HG03108 (cell line): ENCODE measurements around the gene PPP2CA.
"Not testable (repeated sequence)": the region's sequence is repeated elsewhere in the genome, so short reads cannot be mapped to it uniquely, and the experiment has no call there.

Experiments used
- ATAC-seq: cut with Tn5 transposase; IDR thresholded peaks from one replicate; pipeline ENCODE4 v1.9.1; 2021; ENCODE audit warnings: moderate library complexity; ENCODE audit not compliant: unreplicated experiment

Gene PPP2CA

GRCh38 chr5:134225780-134226440, at the start of gene PPP2CA:
Gene PPP2CA, minus strand, starts transcription at chr5:134226073. Its CDS starts 212 bp downstream, at chr5:134225861.
- ATAC-seq = peak; percentile 82

GRCh38 chr5:134273642-134274395, 47.9 kb upstream of the PPP2CA start:
- no peak for ATAC-seq

DNA sequence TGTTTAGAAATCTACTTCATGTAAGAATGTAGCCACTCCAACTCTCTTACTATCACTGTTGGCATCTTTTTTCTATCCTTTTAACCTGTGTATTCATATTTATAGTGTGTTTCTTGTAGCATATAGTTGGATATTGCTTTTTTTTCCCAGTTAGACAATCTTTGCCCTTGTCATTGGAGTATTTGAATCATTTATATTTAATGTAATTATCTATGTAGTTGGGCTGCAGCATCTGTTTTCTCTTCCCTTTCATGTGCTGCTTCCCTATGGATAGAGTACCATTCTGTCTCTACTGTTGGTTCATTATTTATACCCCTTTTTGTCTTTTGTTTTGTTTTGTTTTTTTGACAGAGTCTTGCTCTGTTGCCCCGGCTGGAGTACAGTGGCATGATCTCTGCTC, 45.2 kb upstream of the PPP2CA start:
- no peak for ATAC-seq

DNA sequence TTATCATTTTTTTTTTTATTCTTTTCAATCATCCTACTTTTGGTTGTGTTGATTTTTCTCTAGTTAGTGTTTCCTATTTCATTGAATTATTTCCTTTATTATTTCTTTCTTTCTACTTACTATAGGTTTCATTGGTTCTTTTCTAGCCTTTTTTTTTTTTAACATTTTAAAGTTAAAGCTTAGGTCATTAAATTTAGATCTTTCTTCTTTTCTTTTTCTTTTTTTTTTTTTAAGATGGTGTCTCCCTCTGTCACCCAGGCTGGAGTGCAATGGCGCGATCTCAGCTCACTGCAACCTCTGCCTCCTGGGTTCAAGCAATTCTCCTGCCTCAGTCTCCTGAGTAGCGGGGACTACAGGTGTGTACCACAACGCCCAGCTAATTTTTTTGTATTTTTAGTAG, 43.0 kb upstream of the PPP2CA start:
- no peak for ATAC-seq

DNA sequence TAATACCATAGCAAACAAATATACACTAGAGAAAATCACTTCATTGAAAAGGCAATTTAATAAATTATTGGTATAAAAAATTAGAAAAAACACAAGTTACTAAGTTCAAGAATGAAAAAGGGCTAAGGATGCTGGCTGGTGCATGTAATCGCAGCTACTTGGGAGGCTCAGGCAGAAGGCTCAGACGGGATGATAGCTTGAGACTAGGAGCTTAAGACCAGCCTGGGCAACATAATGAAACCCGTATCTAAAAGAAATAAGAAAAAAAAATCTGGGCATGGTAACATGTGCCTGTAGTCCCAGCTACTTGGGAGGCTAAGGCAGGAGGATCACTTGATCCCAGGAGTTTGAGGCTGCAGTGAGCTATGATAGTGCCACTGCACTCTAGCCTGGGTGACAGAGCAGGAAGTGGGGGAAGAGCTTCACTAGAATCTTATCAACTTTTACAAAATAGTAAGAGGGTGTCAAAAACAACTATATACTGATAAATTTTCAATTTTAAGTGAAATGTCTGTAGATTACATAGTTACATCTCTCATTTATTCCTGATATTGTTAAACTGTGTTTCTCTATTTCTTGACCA, 42.2 kb upstream of the PPP2CA start:
- ATAC-seq = no peak

DNA sequence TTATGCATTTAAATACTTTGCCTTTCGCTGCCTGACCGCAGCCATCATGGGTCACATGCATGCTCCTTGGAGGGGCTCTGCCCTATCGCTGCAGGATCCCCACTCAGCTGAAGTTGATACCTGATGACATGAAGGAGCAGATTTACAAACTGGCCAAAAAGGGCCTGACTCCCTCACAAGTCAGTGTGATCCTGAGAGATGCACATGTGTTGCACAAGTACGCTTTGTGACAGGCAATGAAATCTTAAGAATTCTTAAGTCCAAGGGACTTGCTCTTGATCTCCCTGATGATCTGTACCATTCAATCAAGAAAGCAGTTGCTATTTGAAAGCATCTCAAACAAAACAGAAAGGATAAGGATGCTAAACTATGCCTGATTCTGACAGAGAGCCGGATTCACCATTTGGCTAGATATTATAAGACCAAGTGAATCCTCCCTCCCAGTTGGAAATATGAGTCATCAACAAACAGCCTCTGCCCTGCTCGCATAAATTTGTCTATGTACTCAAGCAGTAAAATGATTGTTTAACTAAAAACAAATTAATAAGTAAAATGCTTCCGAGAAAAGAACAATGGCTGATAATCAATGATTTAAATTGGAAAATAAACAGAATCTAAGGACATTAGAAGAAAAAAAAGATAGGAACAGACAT, 41.6 kb upstream of the PPP2CA start:
- ATAC-seq = no peak

DNA sequence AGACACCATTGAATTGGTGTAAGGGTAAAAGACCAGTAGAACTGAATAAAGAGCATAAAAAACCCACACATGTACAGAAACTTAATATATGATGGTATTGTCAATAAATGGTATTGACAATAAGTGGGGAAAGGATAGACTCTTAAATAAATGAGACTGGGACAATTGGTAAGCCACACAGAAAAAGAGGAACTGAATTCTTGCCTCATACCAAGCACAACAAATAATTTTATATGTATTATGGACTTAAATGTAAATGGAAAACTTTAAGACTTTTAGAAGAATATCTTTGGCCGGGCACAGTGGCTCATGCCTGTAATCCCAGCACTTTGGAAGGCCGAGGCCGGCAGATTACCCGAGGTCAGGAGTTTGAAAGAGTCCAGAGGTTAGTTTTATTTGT, 37.9 kb upstream of the PPP2CA start:
- no peak for ATAC-seq

DNA sequence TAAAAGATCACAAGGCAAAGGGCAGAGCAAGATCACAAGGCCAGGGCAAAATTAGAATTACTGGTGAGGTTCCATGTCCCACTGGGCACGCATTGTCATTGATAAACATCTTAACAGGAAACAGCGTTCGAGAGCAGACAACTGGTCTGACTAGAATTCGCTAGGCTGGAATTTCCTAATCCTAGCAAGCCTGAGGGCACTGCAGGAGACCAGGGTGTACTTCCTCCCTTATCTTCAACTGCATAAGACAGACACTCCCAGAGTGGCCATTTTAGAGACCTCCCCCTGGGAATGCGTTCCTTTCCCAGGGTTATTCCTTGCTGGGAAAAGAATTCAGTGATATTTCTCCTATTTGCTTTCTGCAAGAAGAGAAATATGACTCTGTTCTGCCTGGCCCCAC, 36.8 kb upstream of the PPP2CA start:
- not testable (repeated sequence) for ATAC-seq

- no peak for ATAC-seq
These were observed 33.0 kb upstream of the PPP2CA start for GRCh38 chr5:134258896-134259295.

DNA sequence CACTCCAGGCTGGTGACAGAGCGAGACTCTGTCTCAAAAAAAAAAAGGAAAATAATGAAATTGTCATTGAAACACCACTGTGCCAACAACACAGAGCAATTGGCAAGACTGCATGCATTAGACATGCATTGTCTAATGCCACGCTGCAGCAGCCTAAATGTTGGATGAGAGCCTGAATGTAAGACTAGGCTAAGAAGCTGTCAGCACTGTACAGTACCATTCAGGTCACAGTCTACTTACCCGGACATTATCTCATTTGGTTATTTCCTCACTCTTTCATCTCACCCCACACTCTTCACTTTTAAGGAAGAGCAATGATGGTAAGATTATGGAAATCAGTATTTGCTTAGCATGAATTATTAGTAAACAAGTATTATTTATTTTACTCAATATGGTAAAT, 31.3 kb upstream of the PPP2CA start:
- ATAC-seq = no peak

- no peak for ATAC-seq
These were observed 29.7 kb upstream of the PPP2CA start for GRCh38 chr5:134255418-134256150.

DNA sequence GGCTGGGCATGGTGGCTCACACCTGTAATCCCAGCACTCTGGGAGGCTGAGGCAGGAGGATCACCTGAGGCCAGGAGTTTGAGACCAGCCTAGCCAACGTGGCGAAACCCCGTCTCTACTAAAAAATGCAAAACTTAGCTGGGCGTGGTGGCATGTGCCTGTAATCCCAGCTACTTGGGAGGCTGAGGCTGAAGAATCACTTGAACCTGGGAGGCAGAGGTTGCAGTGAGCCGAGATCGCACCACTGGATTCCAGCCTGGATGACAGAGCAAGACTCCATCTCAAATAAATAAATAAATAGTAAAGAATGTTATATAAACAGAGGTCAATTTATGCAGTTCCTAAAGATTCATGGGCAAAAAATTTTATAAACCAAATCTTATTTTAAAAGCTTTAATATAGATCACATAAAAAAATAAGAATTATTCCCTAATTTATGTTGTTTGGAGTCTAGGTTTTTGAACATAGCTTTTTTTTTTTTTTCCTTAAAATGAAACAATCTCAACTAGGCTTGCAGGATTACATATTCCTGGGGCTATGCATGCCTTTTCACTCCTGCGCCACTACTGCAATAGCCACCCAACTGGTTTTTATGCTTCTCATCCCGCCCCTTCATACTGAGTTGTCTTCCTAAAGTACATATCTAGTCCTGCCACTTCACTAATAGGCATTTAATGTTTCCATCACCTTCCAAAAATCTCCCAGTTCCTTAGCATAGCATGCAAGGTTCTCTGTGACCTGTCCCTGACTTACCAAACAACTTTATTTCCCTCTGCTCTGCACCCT, 27.7 kb upstream of the PPP2CA start:
- ATAC-seq = not testable (repeated sequence)

GRCh38 chr5:134252671-134253070, 26.8 kb upstream of the PPP2CA start:
- no peak for ATAC-seq

DNA sequence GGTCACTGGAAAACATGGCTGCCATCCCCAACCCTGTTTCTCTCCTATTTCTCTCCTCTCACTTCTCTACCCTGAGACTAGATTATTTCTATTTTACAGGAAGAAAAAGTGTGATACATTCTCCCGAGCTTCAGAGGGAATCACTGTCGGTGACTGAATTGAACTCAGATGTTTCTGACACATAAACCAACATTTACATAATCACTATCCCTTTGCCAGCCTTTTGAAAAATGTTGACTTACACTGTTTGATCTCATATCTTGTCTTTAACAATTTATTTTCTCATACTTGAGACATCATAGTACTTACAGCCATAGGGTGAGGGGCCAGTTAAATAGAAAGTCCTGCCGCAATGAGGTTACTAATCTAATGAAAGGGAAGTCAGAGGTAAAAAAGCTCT, 25.1 kb upstream of the PPP2CA start:
- no peak for ATAC-seq

GRCh38 chr5:134249469-134250379, 23.9 kb upstream of the PPP2CA start:
- ATAC-seq = no peak

- no peak for ATAC-seq
These were observed 22.4 kb upstream of the PPP2CA start for GRCh38 chr5:134248256-134248655.

DNA sequence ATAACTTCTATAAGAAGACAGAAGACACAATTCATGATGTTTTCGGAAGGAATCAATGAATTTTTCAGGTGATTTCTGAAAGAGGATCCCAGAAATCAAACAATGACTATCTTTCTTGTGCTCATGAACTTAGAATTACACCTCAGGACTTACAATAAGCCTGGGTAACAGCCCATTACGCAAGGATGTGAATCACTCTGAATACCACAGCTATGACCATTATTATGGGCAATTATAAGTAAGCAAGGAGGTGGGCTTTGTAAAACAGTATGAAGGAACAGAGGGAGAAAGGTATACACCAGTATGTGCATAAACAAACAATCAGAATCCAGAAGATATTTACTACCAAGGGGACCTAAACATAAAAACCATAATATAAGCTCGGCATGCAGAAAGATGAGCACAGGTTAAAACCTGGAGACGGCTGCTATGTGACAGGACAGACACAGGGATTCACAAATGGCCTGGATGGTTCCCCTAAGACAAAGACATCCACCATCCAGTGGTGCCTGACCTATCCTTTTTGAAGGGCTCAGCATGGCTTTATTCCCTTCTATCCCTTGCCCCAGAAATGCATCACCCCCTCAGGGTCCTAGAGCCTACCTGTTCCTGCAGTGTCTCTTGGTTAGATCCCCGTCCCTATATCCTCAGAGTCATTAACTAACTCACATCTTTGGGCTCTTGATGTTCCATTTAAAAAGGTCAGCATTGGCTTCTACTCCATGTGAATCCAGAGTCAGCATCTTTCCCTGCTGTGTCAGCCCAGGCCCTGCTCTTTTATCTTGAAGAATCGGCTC, 21.8 kb upstream of the PPP2CA start:
- ATAC-seq = no peak

DNA sequence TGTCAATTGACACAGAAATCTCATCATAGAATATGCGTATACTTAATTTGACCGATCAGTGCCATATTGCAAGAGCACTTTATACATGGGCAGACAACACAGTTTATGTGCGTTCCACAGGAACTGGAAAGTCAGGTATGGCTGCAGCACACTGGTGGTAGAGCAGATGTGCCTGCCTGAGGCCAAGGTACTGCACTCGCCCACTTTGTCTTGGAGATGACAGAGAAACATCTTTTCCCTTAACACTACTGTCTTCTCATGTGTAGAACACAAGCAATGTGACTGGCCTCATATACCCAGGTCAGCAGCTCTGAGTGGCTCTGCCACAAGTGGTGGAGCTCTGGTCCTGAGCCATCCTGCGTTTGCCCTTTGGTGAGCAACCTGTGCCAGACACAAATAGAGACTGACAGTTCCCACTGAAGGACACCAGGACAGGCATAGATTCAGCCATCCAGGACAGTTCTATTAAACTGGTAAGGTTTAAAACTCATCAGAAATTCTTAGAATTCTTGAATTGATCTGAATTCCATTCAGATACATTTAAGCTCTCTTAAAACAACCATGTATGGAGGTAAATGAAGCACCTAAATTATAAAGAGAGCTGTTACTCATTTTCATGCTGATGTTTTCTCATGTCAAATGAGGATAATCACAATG, 21.0 kb upstream of the PPP2CA start:
- ATAC-seq = no peak
